NCI-H2196 (cell line): ENCODE data around the gene CHRDL2.

ENCODE experiments used
- DNase-seq: peaks from one replicate; lab custom pipeline; 2025; ENCODE audit not compliant: unreplicated experiment; lab: John Stamatoyannopoulos, UW

The CHRDL2 gene

DNA sequence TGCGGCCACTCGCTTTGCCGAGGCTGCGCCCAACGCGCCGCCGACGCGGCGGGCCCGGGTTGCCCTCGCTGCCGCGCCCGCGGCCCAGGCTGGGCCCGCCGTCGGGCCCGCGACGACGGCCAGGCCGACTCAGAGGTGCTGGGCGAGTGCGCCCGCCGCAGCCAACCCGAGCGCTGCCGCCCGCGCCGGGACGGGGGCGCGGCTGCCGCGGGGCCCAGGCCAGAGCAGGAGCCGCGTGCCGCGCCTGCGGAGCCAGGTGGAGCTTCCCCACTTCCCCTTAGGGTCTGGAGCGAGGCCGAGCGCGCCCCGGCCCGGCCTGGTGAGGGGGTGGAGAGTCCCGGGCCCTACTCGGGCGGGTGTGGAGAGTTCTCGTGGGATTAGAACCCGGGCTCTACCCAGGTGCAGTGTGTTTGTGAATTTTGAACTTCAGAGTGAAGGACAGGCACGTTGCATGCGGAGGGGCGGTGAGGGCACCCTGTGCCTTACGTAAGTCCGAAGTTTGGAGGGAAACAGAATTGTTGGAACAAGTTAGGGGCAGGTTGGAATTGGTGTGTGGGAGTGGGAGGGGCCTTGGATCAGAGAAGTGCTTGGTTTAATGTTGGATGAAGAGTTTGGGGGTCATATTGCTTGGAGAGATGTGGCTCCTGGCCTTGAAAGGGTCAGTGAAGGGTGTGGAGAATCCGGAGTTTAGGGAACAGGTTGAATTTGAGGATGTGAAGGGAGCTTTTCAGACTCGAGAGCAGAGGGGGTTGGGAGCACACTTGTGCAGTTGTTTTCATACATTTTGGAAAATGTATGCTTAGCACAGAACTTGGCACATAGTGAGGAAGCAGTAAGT is 18.1 kb upstream of the CHRDL2 start:
- DNase-seq, result peak; percentile 43

DNA sequence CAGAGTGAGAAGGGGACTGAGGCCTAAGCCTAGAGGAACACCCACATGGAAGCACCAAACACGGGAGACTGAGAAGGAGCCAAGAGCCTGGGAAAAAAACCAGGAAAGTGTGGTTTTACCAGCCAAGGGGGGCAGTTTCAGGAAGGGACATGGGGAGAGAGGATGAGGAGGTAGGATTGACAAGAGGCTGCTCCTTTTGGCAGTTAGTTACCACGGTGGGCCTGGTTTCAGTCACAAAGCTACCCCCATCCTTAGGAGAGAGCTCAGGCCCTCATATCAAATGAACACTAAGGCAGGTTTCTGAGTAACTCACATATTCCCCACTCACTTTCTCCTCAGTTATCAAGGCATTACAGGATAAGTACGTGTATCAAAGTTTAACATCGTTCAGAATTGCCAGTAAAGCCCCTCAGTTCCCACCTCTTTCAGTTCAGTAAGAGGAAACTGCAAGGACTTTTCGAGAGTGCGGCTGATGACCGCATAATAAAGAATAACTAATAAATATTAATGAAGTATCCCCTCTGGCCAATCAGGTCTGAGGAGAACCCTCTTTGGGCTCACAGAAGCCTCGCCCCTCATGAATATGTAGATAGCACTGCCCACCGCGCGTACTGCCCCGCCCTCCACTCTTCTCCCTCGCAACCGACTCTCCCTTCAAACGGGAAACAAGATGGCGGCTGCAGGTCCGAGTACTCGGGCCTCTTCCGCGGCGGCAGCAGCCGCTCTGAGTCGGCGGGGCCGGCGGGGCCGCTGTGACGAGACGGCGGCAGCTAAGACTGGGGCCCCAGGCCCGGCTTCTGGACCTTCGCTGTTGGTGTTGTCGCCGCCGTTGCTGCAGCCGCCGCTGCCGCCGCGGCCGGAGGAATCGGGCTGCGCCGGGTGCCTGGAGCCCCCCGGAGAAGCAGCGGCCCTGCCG is 17.2 kb upstream of the CHRDL2 start, which contains the start of gene RNF169:
TSS of gene RNF169 (plus strand) at position 639 of the 916 bp plus-strand sequence. CDS start at position 671, 32 bp downstream.
- peak; percentile 95 for DNase-seq

DNA sequence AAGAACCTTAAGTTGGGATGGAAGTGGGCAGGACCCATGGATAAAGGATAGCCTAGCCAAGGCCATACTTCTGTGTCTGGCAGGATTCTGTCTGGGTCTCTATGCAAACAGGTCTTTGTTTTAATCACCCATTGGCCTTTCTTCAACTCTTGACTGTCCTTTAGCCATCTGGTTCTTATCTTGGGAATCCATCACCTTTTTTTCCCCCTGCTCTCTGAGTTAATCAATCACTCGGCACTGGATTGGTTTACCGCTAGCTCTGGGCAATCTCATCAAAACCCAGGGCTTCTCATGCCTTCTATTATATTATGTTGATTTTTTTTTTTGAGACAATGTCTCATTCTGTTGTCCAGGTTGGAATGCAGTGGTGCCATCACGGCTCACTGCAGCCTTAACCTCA is 15.6 kb upstream of the CHRDL2 start:
- DNase-seq, result no peak

GRCh38 chr11:74744277-74744676 is 13.1 kb upstream of the CHRDL2 start:
- DNase-seq, result no peak

DNA sequence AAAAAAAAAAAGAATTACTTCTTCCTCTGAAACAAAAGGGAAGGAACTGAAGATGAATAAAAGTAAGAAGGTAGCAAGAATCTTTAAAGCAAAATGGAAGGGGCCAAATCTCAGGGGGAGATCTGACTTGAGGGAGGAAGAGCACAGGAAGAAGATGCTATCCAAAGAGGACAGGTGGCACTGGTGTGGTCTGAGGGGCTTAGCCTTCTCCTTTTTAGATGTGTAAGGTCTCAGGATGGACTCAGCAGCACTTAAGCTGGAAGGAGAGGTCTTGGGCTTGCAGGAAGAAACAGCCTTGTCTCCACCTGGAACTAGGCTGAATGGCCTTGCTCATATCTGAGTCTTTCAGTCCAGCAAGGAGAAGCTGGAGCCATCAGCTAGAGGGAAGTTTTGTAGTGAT is 12.4 kb upstream of the CHRDL2 start:
- DNase-seq, result no peak

DNA sequence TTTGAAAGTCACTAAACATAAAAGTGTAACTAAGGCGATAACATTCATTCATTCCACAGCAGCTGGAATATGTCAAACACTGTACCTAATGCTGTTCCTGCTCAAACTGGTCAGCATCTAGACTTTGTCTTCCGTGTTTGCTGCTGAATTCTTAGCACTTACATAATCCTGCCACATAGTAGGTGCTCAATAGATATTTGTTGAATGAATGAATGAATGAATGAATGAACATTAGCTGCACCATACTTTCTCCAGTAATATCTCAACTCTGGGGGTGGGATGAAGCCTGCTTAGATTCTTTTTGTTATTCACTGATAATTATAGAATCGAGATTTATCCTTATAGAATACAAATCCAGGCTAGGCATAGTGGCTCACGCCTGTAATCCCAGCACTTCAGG is 10.8 kb upstream of the CHRDL2 start:
- DNase-seq, result no peak

GRCh38 chr11:74739546-74740270 is 8.5 kb upstream of the CHRDL2 start:
- no peak for DNase-seq

GRCh38 chr11:74736031-74736430 is 4.8 kb upstream of the CHRDL2 start:
- DNase-seq, result no peak

- no peak for DNase-seq
Observed at GRCh38 chr11:74735365-74735928, 4.2 kb upstream of the CHRDL2 start.

DNA sequence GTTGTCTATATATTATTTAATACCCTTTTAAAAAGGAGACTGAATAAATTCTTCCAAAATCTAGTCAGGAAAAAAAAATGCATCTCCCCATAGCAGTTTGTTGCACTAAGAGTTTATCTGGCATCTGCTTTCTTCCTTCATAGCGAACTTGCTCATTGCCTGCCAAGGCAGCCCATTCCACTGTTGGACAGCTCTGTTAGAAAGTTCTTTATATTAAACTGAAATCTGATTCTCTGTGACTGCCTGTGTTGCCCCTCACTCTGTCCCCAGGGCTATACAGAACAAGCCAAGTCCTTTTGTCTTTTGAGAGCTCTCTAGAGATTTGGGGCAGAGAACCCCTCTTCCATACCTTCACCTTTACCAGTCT is 3.3 kb upstream of the CHRDL2 start:
- DNase-seq, result no peak

- DNase-seq, result no peak
Observed at GRCh38 chr11:74730571-74731260, 510 bp downstream of the CHRDL2 start.

- DNase-seq, result no peak
Observed at GRCh38 chr11:74729397-74729796, 1.8 kb downstream of the CHRDL2 start.

GRCh38 chr11:74726547-74727182 is 4.6 kb downstream of the CHRDL2 start:
- peak; percentile 92 for DNase-seq

DNA sequence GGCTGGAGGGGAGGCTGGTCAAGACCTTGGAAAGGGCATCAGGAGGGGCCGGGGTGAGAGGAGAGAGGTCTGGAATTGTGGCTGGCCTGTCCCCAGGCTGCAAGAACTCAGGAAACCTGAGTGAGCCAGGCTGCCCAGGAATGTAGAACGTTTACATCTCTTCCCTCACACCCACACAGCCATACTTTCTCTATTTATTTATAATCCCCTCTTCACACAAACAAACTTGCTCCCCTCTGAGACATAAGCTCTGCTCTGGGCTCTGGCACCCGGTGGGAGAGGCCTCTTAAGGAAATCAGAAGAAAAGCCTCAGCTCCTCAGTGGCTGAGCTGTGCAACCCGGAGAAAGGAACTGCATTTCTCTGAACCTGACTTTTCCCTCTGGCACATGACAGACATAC is 5.5 kb downstream of the CHRDL2 start:
- no peak for DNase-seq

- DNase-seq, result no peak
Observed at GRCh38 chr11:74723511-74723910, 7.7 kb downstream of the CHRDL2 start.

GRCh38 chr11:74721479-74721835 is 9.8 kb downstream of the CHRDL2 start:
- no peak for DNase-seq

GRCh38 chr11:74720596-74721478 is 10.4 kb downstream of the CHRDL2 start:
- DNase-seq, result no peak

GRCh38 chr11:74719011-74719410 is 12.2 kb downstream of the CHRDL2 start:
- no peak for DNase-seq
